Testis (tissue), 3 donors: Measurements from ENCODE around the gene ZNF732. TPM values are rescaled to one million over a fixed set of nuclear protein-coding genes. Genes with fewer than 3 reads are reported as not detected.

Source experiments
- DNase-seq: peaks from one replicate; pipeline ENCODE4 v3.0.0-alpha.2; 2019
- H3K27ac ChIP-seq, 2 donors: fragments of 200-600 bp; sonication (generic); one replicate each; pipeline ENCODE4 v1.5.1; 2019
- H3K27me3 ChIP-seq: fragments of 200-600 bp; sonication (generic); one replicate; pipeline ENCODE4 v1.5.1; 2019
- H3K36me3 ChIP-seq: fragments of 200-600 bp; sonication (generic); one replicate; pipeline ENCODE4 v1.5.1; 2017; ENCODE audit warnings: low read depth; ENCODE audit errors: missing control alignments
- H3K4me1 ChIP-seq: fragments of 200-600 bp; sonication (generic); one replicate; pipeline ENCODE4 v1.5.1; 2019
- H3K4me3 ChIP-seq, 2 donors: fragments of 200-600 bp; sonication (generic); one replicate each; pipeline ENCODE4 v1.5.1; 2017 to 2019
- H3K9me3 ChIP-seq: fragments of 200-600 bp; sonication (generic); one replicate; pipeline ENCODE4 v1.5.1; 2017
- POLR2A ChIP-seq: fragments of 450-650 bp; IDR thresholded peaks from one replicate; pipeline ENCODE4 v1.6.1; 2017; ENCODE audit warnings: antibody characterized with exemption, mild to moderate bottlenecking, moderate library complexity
- WGBS, 2 donors: methylation state at CpG; one replicate each; pipeline ENCODE4 v1.1.5; 2018; 5-methylcytosine and 5-hydroxymethylcytosine counted together
- intact Hi-C: fragments of 100-400 bp; cut with DNase I; formaldehyde crosslinking; loops from one replicate; pipeline ENCODE4 v1.15.1; 2023; ENCODE audit warnings: low total_unique reads
- polyA plus RNA-seq: library from polyadenylated mRNA; stranded (reverse); fragments of 350-450 nt; fragmentation: Illumina TruSeq; extraction: RNeasy Lipid Tissue Mini Kit (QIAGEN cat#74804); gene quantifications from one replicate; pipeline ENCODE4 v1.2.3, GENCODE V29; 2014; ENCODE audit warnings: low read depth, low replicate concordance; ENCODE audit not compliant: insufficient read depth
- total RNA-seq, 2 donors: library from RNA; depleted of rRNA; stranded (reverse); fragments of >200 nt; gene quantifications; one replicate each; pipeline ENCODE4 v1.2.3, GENCODE V29; 2016
- TF ChIP-seq, protein P1 (sequence below), 3 experiments: fragments of 450-650 bp in 2 of 3; fragments of 200-600 bp in 1 of 3; sonication (generic) in 1 of 3; IDR thresholded peaks; one replicate each; pipeline ENCODE4 v1.5.1; 2016 to 2019; ENCODE audit warnings: antibody characterized with exemption in 3 of 3, mild to moderate bottlenecking in 2 of 3, moderate library complexity in 1 of 3

ZNF732 gene
- total and polyA plus RNA-seq, 3 donors from 2014 or later = 1.2 to 6.5 (median 5.2) TPM

DNA sequence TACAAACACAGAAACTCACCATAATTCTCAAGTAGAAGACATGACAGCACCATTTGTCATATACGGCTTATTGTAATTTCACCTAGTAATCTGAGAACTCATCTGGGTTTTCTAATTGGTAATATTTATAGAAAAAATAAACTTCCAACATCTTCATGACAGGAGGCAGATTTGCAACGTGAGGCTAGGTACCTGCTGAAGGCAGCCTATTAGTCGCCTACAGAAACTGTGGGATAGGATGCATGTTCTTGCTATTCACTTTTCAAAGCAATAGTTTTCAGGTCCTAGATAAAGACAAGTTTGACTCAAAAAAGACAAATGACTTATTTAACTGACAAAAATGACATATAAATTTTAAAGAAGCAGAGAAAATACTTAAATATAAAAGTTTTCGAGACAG, 2.9 kb downstream of the ZNF732 start:
- Histone ChIP-seq H3K4me3 (no peak overlapping the region), H3K36me3 (no peaks in the 10 kb centered on the region), H3K4me1 (no peaks in the 10 kb centered on the region), H3K27ac (no peak overlapping the region), H3K9me3 (no peaks in the 10 kb centered on the region), H3K27me3 (no peaks in the 10 kb centered on the region)
- TF ChIP-seq, protein P1, sequence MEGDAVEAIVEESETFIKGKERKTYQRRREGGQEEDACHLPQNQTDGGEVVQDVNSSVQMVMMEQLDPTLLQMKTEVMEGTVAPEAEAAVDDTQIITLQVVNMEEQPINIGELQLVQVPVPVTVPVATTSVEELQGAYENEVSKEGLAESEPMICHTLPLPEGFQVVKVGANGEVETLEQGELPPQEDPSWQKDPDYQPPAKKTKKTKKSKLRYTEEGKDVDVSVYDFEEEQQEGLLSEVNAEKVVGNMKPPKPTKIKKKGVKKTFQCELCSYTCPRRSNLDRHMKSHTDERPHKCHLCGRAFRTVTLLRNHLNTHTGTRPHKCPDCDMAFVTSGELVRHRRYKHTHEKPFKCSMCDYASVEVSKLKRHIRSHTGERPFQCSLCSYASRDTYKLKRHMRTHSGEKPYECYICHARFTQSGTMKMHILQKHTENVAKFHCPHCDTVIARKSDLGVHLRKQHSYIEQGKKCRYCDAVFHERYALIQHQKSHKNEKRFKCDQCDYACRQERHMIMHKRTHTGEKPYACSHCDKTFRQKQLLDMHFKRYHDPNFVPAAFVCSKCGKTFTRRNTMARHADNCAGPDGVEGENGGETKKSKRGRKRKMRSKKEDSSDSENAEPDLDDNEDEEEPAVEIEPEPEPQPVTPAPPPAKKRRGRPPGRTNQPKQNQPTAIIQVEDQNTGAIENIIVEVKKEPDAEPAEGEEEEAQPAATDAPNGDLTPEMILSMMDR (IDR thresholded peaks at IDR 0.05) = no peak
- TF ChIP-seq POLR2A = no peak
- DNase-seq = no peak
- 86 to 92% methylated on average over 4 of the region's 4 CpGs for WGBS, 2 donors
- intact Hi-C loops = no loop called here

DNA sequence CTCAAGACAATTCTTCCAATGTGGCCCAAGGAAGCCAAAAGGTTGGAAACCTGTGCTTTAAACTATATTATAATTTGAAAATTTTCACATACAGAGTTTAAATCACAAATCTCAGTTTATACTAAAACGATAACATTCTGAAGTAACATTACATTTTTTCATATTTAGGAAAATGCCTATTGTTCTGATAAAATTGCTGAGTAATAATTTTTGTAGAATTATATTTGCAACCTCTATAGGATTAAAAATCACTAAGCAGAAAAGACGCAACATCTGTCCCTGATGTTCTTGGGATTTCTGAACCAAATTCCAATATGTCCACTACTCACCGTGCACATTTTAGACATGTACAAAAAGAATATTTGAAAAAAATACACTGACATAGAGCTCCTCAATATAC, 10.5 kb downstream of the ZNF732 start:
- DNase-seq = no peak
- TF ChIP-seq POLR2A = no peak
- TF ChIP-seq, protein P1 (IDR thresholded peaks at IDR 0.05) = no peak
- no peaks in the 10 kb centered on the region for H3K36me3 ChIP-seq

DNA sequence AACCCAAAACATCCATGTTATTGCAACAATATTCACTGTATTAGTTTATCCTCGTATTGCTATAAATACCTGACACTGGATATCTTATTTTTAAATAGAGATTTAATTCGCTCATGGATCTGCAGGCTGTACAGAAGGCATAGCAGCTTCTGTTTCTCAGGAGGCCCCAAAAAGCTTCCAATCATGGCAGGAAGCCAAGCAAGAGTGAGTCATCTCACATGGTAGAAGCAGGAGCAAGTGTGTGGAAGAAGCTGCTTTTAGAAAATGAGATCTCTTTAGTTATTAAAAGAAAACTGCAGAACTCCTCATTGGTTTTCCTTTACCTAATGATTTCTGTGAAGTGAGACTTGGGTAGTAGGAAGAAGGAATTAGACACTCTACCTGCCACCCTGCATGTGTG, 16.4 kb downstream of the ZNF732 start:
- no peaks in the 10 kb centered on the region for H3K4me1 ChIP-seq
- TF ChIP-seq, protein P1 (IDR thresholded peaks at IDR 0.05) = no peak
- no peak for TF ChIP-seq POLR2A
- no peaks in the 10 kb centered on the region for H3K27me3 ChIP-seq
- H3K27ac ChIP-seq = no peak overlapping the region
- intact Hi-C loops = no loop called here
- H3K36me3 ChIP-seq = no peaks in the 10 kb centered on the region
- no peaks in the 10 kb centered on the region for H3K9me3 ChIP-seq
- DNase-seq = no peak
- WGBS, 2 donors = 91 to 97% methylated on average over 2 of the region's 2 CpGs
- no peak overlapping the region for H3K4me3 ChIP-seq

More for the DNA sequence above, 10.5 kb downstream of the ZNF732 start:
- H3K27ac ChIP-seq = no peak overlapping the region
- no peaks in the 10 kb centered on the region for H3K9me3 ChIP-seq
- intact Hi-C loops = no loop called here
- no peaks in the 10 kb centered on the region for H3K4me1 ChIP-seq
- WGBS, 2 donors = 97 to 99% methylated on average over 3 of the region's 3 CpGs
- no peaks in the 10 kb centered on the region for H3K27me3 ChIP-seq
- H3K4me3 ChIP-seq = no peak overlapping the region

DNA sequence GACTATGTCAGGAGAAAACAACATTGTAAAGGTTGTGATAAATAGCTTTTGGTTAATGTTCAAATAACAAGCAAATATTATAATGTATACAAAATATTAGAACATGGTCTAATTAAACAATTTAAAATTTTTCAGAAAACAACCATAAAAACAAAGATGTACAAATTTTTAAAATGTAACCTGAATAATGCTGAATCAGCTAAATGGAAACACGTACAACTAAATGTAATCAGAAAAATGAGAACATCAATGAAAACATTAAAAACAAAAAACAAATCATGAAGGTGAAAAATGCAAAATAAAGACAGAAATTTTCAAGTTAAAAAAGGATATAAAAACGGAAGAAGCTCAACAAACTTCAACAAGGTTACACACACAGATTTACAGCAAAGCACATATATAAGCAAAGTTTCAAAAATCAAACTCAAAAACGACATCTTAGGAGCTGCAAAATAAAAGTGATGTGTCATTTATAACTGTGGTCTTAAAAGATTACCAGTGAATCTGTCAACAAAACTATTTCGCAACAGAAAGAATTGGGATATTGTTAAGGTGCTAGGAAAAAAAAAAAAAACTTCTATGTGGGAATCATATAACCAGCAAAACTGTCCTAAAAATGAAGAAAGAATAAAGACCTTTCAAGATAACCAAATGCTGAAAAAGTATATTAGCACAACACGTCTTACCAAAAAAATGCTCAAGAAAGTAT, 31.8 kb downstream of the ZNF732 start:
- H3K4me3 ChIP-seq = no peak overlapping the region
- no peak overlapping the region for H3K27ac ChIP-seq
- no peaks in the 10 kb centered on the region for H3K27me3 ChIP-seq
- H3K9me3 ChIP-seq = no peaks in the 10 kb centered on the region
- intact Hi-C loops = no loop called here
- H3K4me1 ChIP-seq = no peaks in the 10 kb centered on the region
- 87 to 96% methylated on average over 5 of the region's 5 CpGs for WGBS, 2 donors
- DNase-seq = no peak
- H3K36me3 ChIP-seq = no peaks in the 10 kb centered on the region
- no peak for TF ChIP-seq POLR2A
- TF ChIP-seq, protein P1 (IDR thresholded peaks at IDR 0.05) = no peak
